Endothelial cell of umbilical vein (primary cell): ENCODE data around the gene C7orf25. TPM values are rescaled to one million over a fixed set of nuclear protein-coding genes. Genes with fewer than 3 reads are reported as not detected.

ENCODE experiments used
- BruUV-seq: library from RNA; stranded (reverse); fragments of 400-500 nt; replicated peaks from 2 replicates; lab custom pipeline; 2021; lab: Mats Ljungman, UMichigan
- CTCF ChIA-PET: fragments of 300-600, 350-600 bp; sonication (Branson Sonifier 250); formaldehyde crosslinking; loops from one replicate; lab custom pipeline; 2021; ENCODE audit warnings: antibody characterized with exemption, inconsistent platforms; lab: Charles Lee
- POLR2A ChIA-PET: fragments of 300-600, 350-600 bp; sonication (Branson Sonifier 250); formaldehyde crosslinking; loops from one replicate; lab custom pipeline; 2021; ENCODE audit warnings: antibody characterized with exemption, inconsistent platforms; lab: Charles Lee
- DNase-seq: peaks from one replicate; pipeline ENCODE4 v3.0.0-alpha.2; 2011; ENCODE audit warnings: low read depth, low spot score
- FAIRE-seq: peaks from 2 replicates; lab custom pipeline; 2011; peaks lifted over from hg19 to GRCh38; lab: Jason Lieb, UNC
- H2AFZ ChIP-seq: 2 replicates; pipeline ENCODE4 v1.6.0; 2012; ENCODE audit warnings: low read depth, low read length, control low read depth, inconsistent platforms
- H3K27ac ChIP-seq: 2 replicates; pipeline ENCODE4 v1.5.1; 2011; ENCODE audit warnings: low read depth, mild to moderate bottlenecking, control low read depth, low read length, moderate library complexity; ENCODE audit not compliant: insufficient read depth
- H3K27me3 ChIP-seq, 2 experiments: 2 replicates each; pipeline versions ENCODE4 v1.6.0 to v1.6.1; 2011; ENCODE audit warnings: low read length in 2 of 2, mixed read lengths in 1 of 2; ENCODE audit not compliant: control insufficient read depth in 2 of 2, insufficient read depth in 2 of 2
- H3K36me3 ChIP-seq, 2 experiments: 2 replicates in 1 of 2; 3 replicates in 1 of 2; pipeline ENCODE4 v1.5.1; 2011; ENCODE audit warnings: low read length in 2 of 2, mild to moderate bottlenecking in 1 of 2, moderate library complexity in 1 of 2; ENCODE audit not compliant: control insufficient read depth in 2 of 2, insufficient read depth in 2 of 2; ENCODE audit errors: extremely low read depth in 1 of 2
- H3K4me1 ChIP-seq: 3 replicates; pipeline ENCODE4 v1.5.1; 2011; ENCODE audit warnings: mild to moderate bottlenecking, low read length; ENCODE audit not compliant: control insufficient read depth, insufficient read depth; ENCODE audit errors: extremely low read depth
- H3K4me2 ChIP-seq: 2 replicates; pipeline ENCODE4 v1.6.1; 2011; ENCODE audit warnings: low read length, control low read depth, mixed read lengths; ENCODE audit not compliant: insufficient read depth
- H3K4me3 ChIP-seq, 3 experiments: fragments of 200-600 bp in 1 of 3; sonication (generic), shearing (Covaris generic) in 1 of 3; replicated peaks in 1 of 3; 2 replicates each; pipeline ENCODE4 v1.5.1; 2011 to 2016; ENCODE audit warnings: control low read depth in 3 of 3, low read length in 3 of 3, mild to moderate bottlenecking in 2 of 3, inconsistent platforms in 1 of 3, low read depth in 1 of 3, moderate library complexity in 1 of 3; ENCODE audit not compliant: insufficient read depth in 1 of 3
- H3K79me2 ChIP-seq: 2 replicates; pipeline ENCODE4 v1.6.0; 2012; ENCODE audit warnings: low read length, inconsistent platforms; ENCODE audit not compliant: control insufficient read depth, insufficient read depth
- H3K9ac ChIP-seq: replicated peaks from 2 replicates; pipeline ENCODE3; 2011; ENCODE audit warnings: low read length, control low read depth; ENCODE audit not compliant: insufficient read depth; ENCODE audit errors: extremely low read depth
- H3K9me1 ChIP-seq: replicated peaks from 3 replicates; pipeline ENCODE4 v1.6.0; 2011; ENCODE audit warnings: mild to moderate bottlenecking, low read length; ENCODE audit not compliant: control insufficient read depth, insufficient read depth; ENCODE audit errors: extremely low read depth
- H3K9me3 ChIP-seq: replicated peaks from 2 replicates; pipeline ENCODE4 v1.5.1; 2012; ENCODE audit warnings: low read length, inconsistent platforms; ENCODE audit not compliant: control insufficient read depth, insufficient read depth
- H4K20me1 ChIP-seq: replicated peaks from 2 replicates; pipeline ENCODE3; 2011; ENCODE audit warnings: mild to moderate bottlenecking, low read length; ENCODE audit not compliant: control insufficient read depth, insufficient read depth; ENCODE audit errors: extremely low read depth
- EZH2 ChIP-seq: IDR thresholded peaks from 2 replicates; pipeline ENCODE4 v1.6.1; 2012; ENCODE audit warnings: borderline replicate concordance, low read depth, mild to moderate bottlenecking, moderate library complexity, low read length, inconsistent platforms; ENCODE audit not compliant: severe bottlenecking
- FOS ChIP-seq: IDR thresholded peaks from 2 replicates; pipeline ENCODE4 v1.6.1; 2011; ENCODE audit warnings: mild to moderate bottlenecking, low read length, moderate library complexity, borderline replicate concordance; ENCODE audit not compliant: insufficient read depth
- GATA2 ChIP-seq: IDR thresholded peaks from 2 replicates; pipeline ENCODE4 v1.7.0; 2011; ENCODE audit warnings: low read depth, mild to moderate bottlenecking, moderate library complexity, mixed read lengths, low read length; ENCODE audit not compliant: insufficient read length, insufficient read depth
- JUN ChIP-seq: IDR thresholded peaks from 2 replicates; pipeline ENCODE4 v1.6.1; 2011; ENCODE audit warnings: borderline replicate concordance, low read depth; ENCODE audit not compliant: insufficient read length, insufficient read depth
- MYC ChIP-seq: IDR thresholded peaks from one replicate; pipeline ENCODE4 v1.6.1; 2011; ENCODE audit warnings: mild to moderate bottlenecking, low read depth, low read length
- POLR2A ChIP-seq: IDR thresholded peaks from 2 replicates; pipeline ENCODE4 v1.6.1; 2012; ENCODE audit warnings: low read depth, mild to moderate bottlenecking, control low read depth, low read length
- POLR2AphosphoS5 ChIP-seq: IDR thresholded peaks from 2 replicates; pipeline ENCODE4 v1.6.1; 2012; ENCODE audit warnings: low read depth, mild to moderate bottlenecking, control low read depth, low read length, moderate library complexity; ENCODE audit not compliant: insufficient read depth
- dilution Hi-C: fragments of 300-500 bp; cut with MboI; formaldehyde crosslinking; loops from one replicate; pipeline ENCODE4 v1.15.0; 2019; ENCODE audit warnings: low sequenced_read_pairs; ENCODE audit not compliant: extremely low pct_ligation_motif_present
- intact Hi-C: fragments of 100-400 bp; cut with micrococcal nuclease; formaldehyde crosslinking; loops from one replicate; pipeline ENCODE4 v1.10.0; 2022
- polyA plus RNA-seq, 4 experiments: library from polyadenylated mRNA; depleted of rRNA in 3 of 4; stranded (reverse) in 3 of 4; unstranded in 1 of 4; fragments of >200 nt; gene quantifications; 2 replicates each; pipeline versions ENCODE4 v1.2.1 to v1.2.3, GENCODE V29; 2011 to 2012; ENCODE audit warnings: missing spikeins in 1 of 4
- total RNA-seq: library from RNA; stranded (reverse); gene quantifications from 2 replicates; pipeline ENCODE4 v1.2.3, GENCODE V29; 2021
- TF ChIP-seq, protein P1 (sequence below): IDR thresholded peaks from 2 replicates; pipeline ENCODE4 v1.6.1; 2011; ENCODE audit not compliant: insufficient read depth, insufficient read length
- TF ChIP-seq, protein P2 (sequence below), 2 donors: IDR thresholded peaks; 1 replicate in 1 of 2; 2 replicates in 1 of 2; pipeline ENCODE4 v1.5.1; 2011; ENCODE audit warnings: low read length in 2 of 2, mild to moderate bottlenecking in 2 of 2, moderate library complexity in 2 of 2, control low read depth in 1 of 2, inconsistent platforms in 1 of 2, low read depth in 1 of 2; ENCODE audit not compliant: insufficient read depth in 1 of 2; ENCODE audit errors: extremely low read depth in 1 of 2

The C7orf25 gene
- total and polyA plus RNA-seq, 2 donors (not counting 3 experiments of a cell fraction or from before 2014, with no cell fraction given): 1.4 to 4.5 TPM

DNA sequence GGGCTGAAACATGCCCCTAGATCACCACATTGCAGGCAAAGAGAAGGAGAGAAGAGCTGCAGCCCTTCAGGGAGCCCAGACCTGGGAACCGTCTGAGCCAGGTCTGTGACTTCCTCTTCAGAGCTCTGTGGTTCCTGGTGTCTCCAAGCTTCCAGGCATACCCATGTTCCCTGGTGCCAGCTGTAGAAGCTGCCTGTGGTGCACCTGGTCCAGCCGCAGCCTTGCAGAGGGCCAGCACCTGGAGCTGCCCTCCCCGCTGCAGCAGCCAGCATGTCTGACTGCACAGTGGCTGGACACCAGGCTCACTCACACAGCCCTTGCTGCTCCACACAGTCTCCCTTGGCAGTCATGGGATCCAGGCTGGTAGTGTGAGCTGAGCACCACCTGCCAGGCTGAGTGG lies 33.6 kb downstream of the C7orf25 start:
- ChIA-PET CTCF (interaction anchor here (1.6 to 6.2 kb wide), 3 partner anchors 9 to 935 kb away, joined by 5 to 354 read pairs (median 9); no protein-coding TSS in a partner anchor), POLR2A (no interaction called here)
- Histone ChIP-seq H3K4me1 (no peaks in the 10 kb centered on the region), H3K9me1 (no peaks in the 10 kb centered on the region), H4K20me1 (no peaks in the 10 kb centered on the region), H3K27ac (no peak overlapping the region), H3K36me3 (no peaks in the 10 kb centered on the region), H3K79me2 (no peaks in the 10 kb centered on the region), H3K4me3 (no peak overlapping the region), H3K27me3 (peaks cover 3 to 6% of the 10 kb centered on the region in 2 experiments), H3K9me3 (no peaks in the 10 kb centered on the region), H3K9ac (no peak overlapping the region), H3K4me2 (no peak overlapping the region), H2AFZ (no peak overlapping the region)
- dilution Hi-C loops (no loop called here), intact Hi-C loops (no loop called here)
- no TSS peak for BruUV-seq
- FAIRE-seq (no peak), DNase-seq (no peak)
- TF ChIP-seq POLR2AphosphoS5 (no peak), MYC (no peak), FOS (no peak), EZH2 (no peak), POLR2A (no peak), GATA2 (no peak), JUN (no peak)
- TF ChIP-seq, protein P1, sequence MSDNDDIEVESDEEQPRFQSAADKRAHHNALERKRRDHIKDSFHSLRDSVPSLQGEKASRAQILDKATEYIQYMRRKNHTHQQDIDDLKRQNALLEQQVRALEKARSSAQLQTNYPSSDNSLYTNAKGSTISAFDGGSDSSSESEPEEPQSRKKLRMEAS: no peak
- TF ChIP-seq, protein P2, sequence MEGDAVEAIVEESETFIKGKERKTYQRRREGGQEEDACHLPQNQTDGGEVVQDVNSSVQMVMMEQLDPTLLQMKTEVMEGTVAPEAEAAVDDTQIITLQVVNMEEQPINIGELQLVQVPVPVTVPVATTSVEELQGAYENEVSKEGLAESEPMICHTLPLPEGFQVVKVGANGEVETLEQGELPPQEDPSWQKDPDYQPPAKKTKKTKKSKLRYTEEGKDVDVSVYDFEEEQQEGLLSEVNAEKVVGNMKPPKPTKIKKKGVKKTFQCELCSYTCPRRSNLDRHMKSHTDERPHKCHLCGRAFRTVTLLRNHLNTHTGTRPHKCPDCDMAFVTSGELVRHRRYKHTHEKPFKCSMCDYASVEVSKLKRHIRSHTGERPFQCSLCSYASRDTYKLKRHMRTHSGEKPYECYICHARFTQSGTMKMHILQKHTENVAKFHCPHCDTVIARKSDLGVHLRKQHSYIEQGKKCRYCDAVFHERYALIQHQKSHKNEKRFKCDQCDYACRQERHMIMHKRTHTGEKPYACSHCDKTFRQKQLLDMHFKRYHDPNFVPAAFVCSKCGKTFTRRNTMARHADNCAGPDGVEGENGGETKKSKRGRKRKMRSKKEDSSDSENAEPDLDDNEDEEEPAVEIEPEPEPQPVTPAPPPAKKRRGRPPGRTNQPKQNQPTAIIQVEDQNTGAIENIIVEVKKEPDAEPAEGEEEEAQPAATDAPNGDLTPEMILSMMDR (IDR thresholded peaks at IDR 0.05; ENCODE audit: extremely low read depth in 1 of 2, insufficient read depth in 1 of 2, low read depth in 1 of 2, low read length in 2 of 2): no peak
